Measurements from ENCODE around the gene PIM1.
A peak's percentile ranks its signal among the peaks of the same experiment; 100 is the strongest.
"Not testable (repeated sequence)": the region's sequence is repeated elsewhere in the genome, so short reads cannot be mapped to it uniquely, and the experiment has no call there.

PIM1 gene

GRCh38 chr6:37171970-37172812, 2.2 kb downstream of the PIM1 start:
- DNase-seq: peak; percentile 96

GRCh38 chr6:37172912-37173492, 3.0 kb downstream of the PIM1 start:
- DNase-seq: no peak

- no peak for DNase-seq
Observed at GRCh38 chr6:37173493-37174195, 3.7 kb downstream of the PIM1 start.

- DNase-seq: no peak
Observed at GRCh38 chr6:37174196-37174514, 4.2 kb downstream of the PIM1 start.

GRCh38 chr6:37174515-37175331, 4.8 kb downstream of the PIM1 start:
- DNase-seq: no peak

GRCh38 chr6:37175332-37176267, 5.6 kb downstream of the PIM1 start:
- no peak for DNase-seq

- DNase-seq: no peak
Observed at GRCh38 chr6:37176268-37177076, 6.5 kb downstream of the PIM1 start.

GRCh38 chr6:37177077-37177934, 7.4 kb downstream of the PIM1 start:
- DNase-seq: no peak

- DNase-seq: no peak
Observed at GRCh38 chr6:37177935-37178517, 8.1 kb downstream of the PIM1 start.

- DNase-seq: no peak
Observed at GRCh38 chr6:37180075-37180474, 10.1 kb downstream of the PIM1 start.

- not testable (repeated sequence) for DNase-seq
Observed at GRCh38 chr6:37180610-37181009, 10.7 kb downstream of the PIM1 start.

- DNase-seq: no peak
Observed at GRCh38 chr6:37182736-37183590, 13.0 kb downstream of the PIM1 start.

GRCh38 chr6:37185949-37186720, 16.2 kb downstream of the PIM1 start:
- DNase-seq: not testable (repeated sequence)

- DNase-seq: no peak
Observed at GRCh38 chr6:37187321-37188022, 17.5 kb downstream of the PIM1 start.

GRCh38 chr6:37188962-37189510, 19.1 kb downstream of the PIM1 start:
- no peak for DNase-seq

GRCh38 chr6:37190159-37190535, 20.2 kb downstream of the PIM1 start:
- DNase-seq: no peak

GRCh38 chr6:37192666-37193065, 22.7 kb downstream of the PIM1 start:
- no peak for DNase-seq
